ENCODE results near the gene ZSCAN30. TPM values are rescaled to one million over a fixed set of nuclear protein-coding genes. Genes with fewer than 3 reads are reported as not detected.

Gene ZSCAN30
- total and polyA plus RNA-seq, 2 of the 13 experiments (the other 11 are each of a cell fraction or from before 2014, with no cell fraction given) = 7.4 to 7.7 TPM

GRCh38 chr18:35290094-35290735, at the start of gene ZSCAN30 (continued):
- no peak; the same call in 1 of the 2 replicates for TF ChIP-seq ZNF614 (CRISPR knock-in tag; IDR thresholded peaks at IDR 0.05; ENCODE audit: borderline replicate concordance)
- TF ChIP-seq NR2C2 (CRISPR knock-in tag; IDR thresholded peaks at IDR 0.05; ENCODE audit: borderline replicate concordance) = peak; percentile 91
- TF ChIP-seq KDM3A (CRISPR knock-in tag; IDR thresholded peaks at IDR 0.05; ENCODE audit: low read depth) = no peak; the same call in 1 of the 2 replicates
- peak; percentile 95 for TF ChIP-seq YEATS2 (CRISPR knock-in tag; IDR thresholded peaks at IDR 0.05; ENCODE audit: borderline replicate concordance)
- no peak for TF ChIP-seq ELF4 (CRISPR knock-in tag; IDR thresholded peaks at IDR 0.05; ENCODE audit: borderline replicate concordance)
- TF ChIP-seq MAFK (conservative IDR thresholded peaks at IDR 0.05 in 1 of 2, IDR thresholded peaks at IDR 0.05 in 1 of 2; ENCODE audit: low read length in 2 of 2) = no peak
- TF ChIP-seq NBN (conservative IDR thresholded peaks at IDR 0.05) = no peak
- TF ChIP-seq ELK4 (CRISPR knock-in tag; IDR thresholded peaks at IDR 0.05; ENCODE audit: borderline replicate concordance) = no peak
- no peak for TF ChIP-seq NFYC (CRISPR knock-in tag; IDR thresholded peaks at IDR 0.05)
- no peak for TF ChIP-seq PAWR (CRISPR knock-in tag; IDR thresholded peaks at IDR 0.05; ENCODE audit: borderline replicate concordance)
- TF ChIP-seq ZC3H13 (CRISPR knock-in tag; IDR thresholded peaks at IDR 0.05) = 0 out of 2 replicates have a peak, but pooled peaks have one; percentile 30
- no peak for TF ChIP-seq ATF4 (CRISPR knock-in tag; IDR thresholded peaks at IDR 0.05)
- TF ChIP-seq ZNF251 (CRISPR knock-in tag; IDR thresholded peaks at IDR 0.05) = no peak
- no peak for TF ChIP-seq NONO (IDR thresholded peaks at IDR 0.05)
- TF ChIP-seq NONO (CRISPR knock-in tag; conservative IDR thresholded peaks at IDR 0.05) = peak; percentile 95
- TF ChIP-seq MEIS1 (CRISPR knock-in tag; IDR thresholded peaks at IDR 0.05; ENCODE audit: borderline replicate concordance) = peak; percentile 86; the same call in 1 of the 2 replicates
- TF ChIP-seq BRD4 (CRISPR knock-in tag; IDR thresholded peaks at IDR 0.05) = peak; percentile 92
- 0 out of 2 replicates have a peak, but pooled peaks have one; percentile 12 for TF ChIP-seq KDM6A (CRISPR knock-in tag; IDR thresholded peaks at IDR 0.05; ENCODE audit: low read depth)
- peak; percentile 75; the same call in 1 of the 2 replicates for TF ChIP-seq ZNF570 (CRISPR knock-in tag; IDR thresholded peaks at IDR 0.05; ENCODE audit: borderline replicate concordance)
- TF ChIP-seq NFRKB (IDR thresholded peaks at IDR 0.05) = no peak
- TF ChIP-seq FOSL2 (CRISPR knock-in tag; IDR thresholded peaks at IDR 0.05) = peak; percentile 64
- peak; percentile 58 for TF ChIP-seq BORCS8-MEF2B (CRISPR knock-in tag; IDR thresholded peaks at IDR 0.05)
- TF ChIP-seq ISL2 (CRISPR knock-in tag; IDR thresholded peaks at IDR 0.05) = peak; percentile 69; the same call in 1 of the 2 replicates
- TF ChIP-seq PHF8 (CRISPR knock-in tag; IDR thresholded peaks at IDR 0.05) = peak; percentile 99
- peak; percentile 92 for TF ChIP-seq ZNF816 (CRISPR knock-in tag; IDR thresholded peaks at IDR 0.05; ENCODE audit: borderline replicate concordance)
- TF ChIP-seq THAP7 (CRISPR knock-in tag; IDR thresholded peaks at IDR 0.05) = peak; percentile 88; the same call in 1 of the 2 replicates
- TF ChIP-seq POLR2AphosphoS2 (IDR thresholded peaks at IDR 0.05; ENCODE audit: low read depth, low read length) = no peak
- peak; percentile 84; the same call in 1 of the 2 replicates for TF ChIP-seq ZNF556 (CRISPR knock-in tag; IDR thresholded peaks at IDR 0.05; ENCODE audit: borderline replicate concordance)
- no peak for TF ChIP-seq PRMT3 (CRISPR knock-in tag; IDR thresholded peaks at IDR 0.05; ENCODE audit: borderline replicate concordance, low read depth)

Measured in HepG2 (cell line).